ENCODE measurements around the gene ANKRD11.

Gene ANKRD11

GRCh38 chr16:89442990-89443726, 47.2 kb downstream of the ANKRD11 start:
- H3K23ac ChIP-seq (ENCODE audit: low read length), result no peak overlapping the region
- H2AK5ac ChIP-seq (ENCODE audit: low read length), result no peak overlapping the region
- DNase-seq, result peak; percentile 58
- no peak overlapping the region for H2BK120ac ChIP-seq (ENCODE audit: low read depth, low read length)
- no peak overlapping the region for H3K9ac ChIP-seq (ENCODE audit: low read length)
- no peak overlapping the region for H3K18ac ChIP-seq (ENCODE audit: low read length)
- no peak overlapping the region for H3K4ac ChIP-seq (ENCODE audit: low read depth, low read length)
- H3K4me3 ChIP-seq (ENCODE audit: low read length), result no peak overlapping the region
- peaks cover 15% of the 10 kb centered on the region for H3K4me1 ChIP-seq (ENCODE audit: control insufficient read depth, low read depth, low read length)
- no peak overlapping the region for H2BK5ac ChIP-seq (ENCODE audit: low read length)
- H3K79me2 ChIP-seq (ENCODE audit: control insufficient read depth, insufficient read depth, low read length), result peaks cover 94% of the 10 kb centered on the region
- H3K36me3 ChIP-seq (ENCODE audit: control insufficient read depth, insufficient read depth, low read length), result no peaks in the 10 kb centered on the region
- H3K27ac ChIP-seq (ENCODE audit: low read depth, low read length), result no peak overlapping the region
- no peak overlapping the region for H3K4me2 ChIP-seq (ENCODE audit: low read length)
- no peak overlapping the region for H3K56ac ChIP-seq (ENCODE audit: low read length)
- no peaks in the 10 kb centered on the region for H3K27me3 ChIP-seq (ENCODE audit: insufficient read depth, low read length, poor library complexity)
- no peak overlapping the region for H4K5ac ChIP-seq (ENCODE audit: low read length)
- WGBS (ENCODE audit: extremely low coverage, insufficient coverage, low lambda C conversion rate), result no CpG with 5 or more reads among the region's 13 CpGs
- no peak overlapping the region for H2BK15ac ChIP-seq (replicated peaks; ENCODE audit: low read depth)
- peaks cover 22% of the 10 kb centered on the region for H3K79me1 ChIP-seq (ENCODE audit: low read length)
- H4K8ac ChIP-seq (ENCODE audit: low read depth, low read length), result no peak overlapping the region

DNA sequence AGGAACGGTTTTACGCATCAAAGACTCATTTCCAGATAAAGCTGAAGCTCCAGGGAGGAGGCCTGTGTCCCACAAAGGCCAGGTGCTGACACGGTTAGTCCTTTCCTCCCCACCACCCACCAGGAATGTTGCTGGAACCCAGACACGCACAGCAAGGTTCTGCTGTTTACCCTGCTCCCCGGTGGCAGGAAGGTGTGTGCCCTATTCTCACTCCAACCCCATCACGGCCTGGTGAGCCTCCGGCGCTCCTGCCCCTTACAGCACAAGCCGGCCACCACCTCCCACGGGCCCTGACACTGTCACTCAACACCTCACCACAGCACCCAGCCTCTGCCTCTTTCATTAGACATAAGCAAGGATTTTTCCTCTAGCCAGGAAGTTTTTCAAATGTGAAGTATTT, 47.8 kb downstream of the ANKRD11 start:
- H2BK5ac ChIP-seq (ENCODE audit: low read length), result no peak overlapping the region
- H3K79me2 ChIP-seq (ENCODE audit: control insufficient read depth, insufficient read depth, low read length), result peaks cover 94% of the 10 kb centered on the region
- H3K4ac ChIP-seq (ENCODE audit: low read depth, low read length), result no peak overlapping the region
- H2AK5ac ChIP-seq (ENCODE audit: low read length), result no peak overlapping the region
- no peak overlapping the region for H3K23ac ChIP-seq (ENCODE audit: low read length)
- DNase-seq, result no peak
- H3K36me3 ChIP-seq (ENCODE audit: control insufficient read depth, insufficient read depth, low read length), result no peaks in the 10 kb centered on the region
- H2BK15ac ChIP-seq (replicated peaks; ENCODE audit: low read depth), result no peak overlapping the region
- no peak overlapping the region for H3K27ac ChIP-seq (ENCODE audit: low read depth, low read length)
- peaks cover 15% of the 10 kb centered on the region for H3K4me1 ChIP-seq (ENCODE audit: control insufficient read depth, low read depth, low read length)
- H3K4me2 ChIP-seq (ENCODE audit: low read length), result no peak overlapping the region
- no peak overlapping the region for H3K4me3 ChIP-seq (ENCODE audit: low read length)
- no peaks in the 10 kb centered on the region for H3K27me3 ChIP-seq (ENCODE audit: insufficient read depth, low read length, poor library complexity)
- no peak overlapping the region for H3K56ac ChIP-seq (ENCODE audit: low read length)
- no peak overlapping the region for H2BK120ac ChIP-seq (ENCODE audit: low read depth, low read length)
- H3K79me1 ChIP-seq (ENCODE audit: low read length), result peaks cover 22% of the 10 kb centered on the region
- no CpG with 5 or more reads among the region's 10 CpGs for WGBS (ENCODE audit: extremely low coverage, insufficient coverage, low lambda C conversion rate)
- no peak overlapping the region for H4K5ac ChIP-seq (ENCODE audit: low read length)
- H3K18ac ChIP-seq (ENCODE audit: low read length), result no peak overlapping the region
- H3K9ac ChIP-seq (ENCODE audit: low read length), result no peak overlapping the region
- no peak overlapping the region for H4K8ac ChIP-seq (ENCODE audit: low read depth, low read length)

- Histone ChIP-seq H3K18ac (ENCODE audit: low read length) (no peak overlapping the region), H3K27me3 (ENCODE audit: insufficient read depth, low read length, poor library complexity) (no peaks in the 10 kb centered on the region), H2AK5ac (ENCODE audit: low read length) (no peak overlapping the region), H3K56ac (ENCODE audit: low read length) (no peak overlapping the region), H2BK120ac (ENCODE audit: low read depth, low read length) (no peak overlapping the region), H3K9ac (ENCODE audit: low read length) (no peak overlapping the region), H3K79me2 (ENCODE audit: control insufficient read depth, insufficient read depth, low read length) (peaks cover 97% of the 10 kb centered on the region), H3K4me3 (ENCODE audit: low read length) (no peak overlapping the region), H3K4me2 (ENCODE audit: low read length) (no peak overlapping the region), H3K23ac (ENCODE audit: low read length) (no peak overlapping the region), H2BK15ac (replicated peaks; ENCODE audit: low read depth) (no peak overlapping the region), H2BK5ac (ENCODE audit: low read length) (no peak overlapping the region), H3K27ac (ENCODE audit: low read depth, low read length) (no peak overlapping the region), H3K4ac (ENCODE audit: low read depth, low read length) (no peak overlapping the region), H3K36me3 (ENCODE audit: control insufficient read depth, insufficient read depth, low read length) (no peaks in the 10 kb centered on the region), H3K79me1 (ENCODE audit: low read length) (peaks cover 24% of the 10 kb centered on the region), H4K5ac (ENCODE audit: low read length) (no peak overlapping the region), H3K4me1 (ENCODE audit: control insufficient read depth, low read depth, low read length) (peaks cover 9% of the 10 kb centered on the region), H4K8ac (ENCODE audit: low read depth, low read length) (no peak overlapping the region)
- no peak for DNase-seq
- WGBS (ENCODE audit: extremely low coverage, insufficient coverage, low lambda C conversion rate), result no CpG with 5 or more reads among the region's 5 CpGs
These were observed 50.7 kb downstream of the ANKRD11 start for GRCh38 chr16:89439659-89440058.

DNA sequence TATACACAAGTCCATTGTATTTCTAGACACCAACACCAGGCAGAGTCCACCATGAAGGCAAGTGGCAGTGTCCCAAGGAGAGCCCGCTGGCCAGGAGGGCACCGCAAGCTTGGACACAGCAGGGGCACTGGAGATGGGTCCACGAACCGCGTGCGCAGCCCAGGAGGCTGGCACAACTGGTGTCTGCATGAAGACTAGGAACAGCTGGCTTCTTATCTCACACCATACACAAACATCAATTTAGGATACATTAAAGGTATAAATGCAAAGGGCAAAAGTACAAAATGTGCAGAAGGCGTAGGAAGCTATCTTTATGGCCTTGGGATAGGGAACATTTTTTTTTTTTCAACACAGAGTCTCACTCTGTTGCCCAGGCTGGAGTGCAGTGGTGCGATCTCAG, 52.4 kb downstream of the ANKRD11 start:
- Histone ChIP-seq H4K8ac (ENCODE audit: low read depth, low read length) (no peak overlapping the region), H4K5ac (ENCODE audit: low read length) (no peak overlapping the region), H2BK15ac (replicated peaks; ENCODE audit: low read depth) (no peak overlapping the region), H3K9ac (ENCODE audit: low read length) (no peak overlapping the region), H3K79me2 (ENCODE audit: control insufficient read depth, insufficient read depth, low read length) (peaks cover 97% of the 10 kb centered on the region), H3K4me2 (ENCODE audit: low read length) (no peak overlapping the region), H3K56ac (ENCODE audit: low read length) (no peak overlapping the region), H3K4me3 (ENCODE audit: low read length) (no peak overlapping the region), H3K27me3 (ENCODE audit: insufficient read depth, low read length, poor library complexity) (no peaks in the 10 kb centered on the region), H3K18ac (ENCODE audit: low read length) (no peak overlapping the region), H2BK120ac (ENCODE audit: low read depth, low read length) (no peak overlapping the region), H3K23ac (ENCODE audit: low read length) (no peak overlapping the region), H2BK5ac (ENCODE audit: low read length) (no peak overlapping the region), H2AK5ac (ENCODE audit: low read length) (no peak overlapping the region), H3K79me1 (ENCODE audit: low read length) (peaks cover 19% of the 10 kb centered on the region), H3K27ac (ENCODE audit: low read depth, low read length) (no peak overlapping the region), H3K4ac (ENCODE audit: low read depth, low read length) (no peak overlapping the region), H3K4me1 (ENCODE audit: control insufficient read depth, low read depth, low read length) (no peaks in the 10 kb centered on the region), H3K36me3 (ENCODE audit: control insufficient read depth, insufficient read depth, low read length) (no peaks in the 10 kb centered on the region)
- no peak for DNase-seq
- WGBS (ENCODE audit: extremely low coverage, insufficient coverage, low lambda C conversion rate), result no CpG with 5 or more reads among the region's 8 CpGs

DNA sequence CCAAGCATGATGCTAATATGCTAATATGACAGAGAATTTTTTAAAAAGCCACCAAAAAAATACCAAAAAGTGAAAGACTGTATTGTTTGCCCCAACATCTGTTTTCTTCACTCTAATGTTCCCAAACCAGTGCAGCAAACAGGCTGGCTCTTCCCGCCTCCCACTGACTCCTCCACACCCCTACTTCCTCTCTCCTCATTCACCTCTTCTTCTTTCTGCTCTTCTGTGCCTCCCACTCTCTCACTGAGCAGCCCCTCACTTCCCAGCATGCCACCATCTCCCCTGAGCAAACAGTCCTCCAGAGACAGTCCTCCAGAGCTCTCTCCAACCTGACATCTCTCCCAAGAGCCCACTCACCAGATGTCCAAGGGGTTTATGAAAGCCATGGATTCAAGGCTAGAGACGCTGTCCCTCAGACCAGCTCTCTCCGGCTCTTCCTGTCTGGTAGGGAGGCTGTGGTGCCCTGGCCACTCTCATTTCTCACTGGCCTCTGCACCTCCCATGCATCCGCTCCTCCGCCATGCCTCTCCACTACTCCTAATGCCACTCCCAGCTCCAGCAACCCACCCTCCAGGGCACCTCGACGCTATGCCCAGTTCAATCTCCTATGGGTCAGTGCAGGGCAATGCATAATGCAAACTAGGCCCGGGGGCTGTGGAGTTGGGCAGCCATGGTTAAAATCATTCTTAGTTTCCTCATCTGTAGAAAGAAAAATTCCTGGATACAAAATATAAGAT, 52.9 kb downstream of the ANKRD11 start:
- Histone ChIP-seq H3K4me1 (ENCODE audit: control insufficient read depth, low read depth, low read length) (no peaks in the 10 kb centered on the region), H3K23ac (ENCODE audit: low read length) (no peak overlapping the region), H3K18ac (ENCODE audit: low read length) (no peak overlapping the region), H3K4me3 (ENCODE audit: low read length) (no peak overlapping the region), H2AK5ac (ENCODE audit: low read length) (no peak overlapping the region), H4K8ac (ENCODE audit: low read depth, low read length) (no peak overlapping the region), H2BK15ac (replicated peaks; ENCODE audit: low read depth) (no peak overlapping the region), H3K9ac (ENCODE audit: low read length) (no peak overlapping the region), H3K27ac (ENCODE audit: low read depth, low read length) (no peak overlapping the region), H4K5ac (ENCODE audit: low read length) (no peak overlapping the region), H2BK120ac (ENCODE audit: low read depth, low read length) (no peak overlapping the region), H3K56ac (ENCODE audit: low read length) (no peak overlapping the region), H3K79me1 (ENCODE audit: low read length) (peaks cover 17% of the 10 kb centered on the region), H3K27me3 (ENCODE audit: insufficient read depth, low read length, poor library complexity) (no peaks in the 10 kb centered on the region), H3K36me3 (ENCODE audit: control insufficient read depth, insufficient read depth, low read length) (no peaks in the 10 kb centered on the region), H3K79me2 (ENCODE audit: control insufficient read depth, insufficient read depth, low read length) (peaks cover 97% of the 10 kb centered on the region), H2BK5ac (ENCODE audit: low read length) (no peak overlapping the region), H3K4ac (ENCODE audit: low read depth, low read length) (no peak overlapping the region), H3K4me2 (ENCODE audit: low read length) (no peak overlapping the region)
- no CpG with 5 or more reads among the region's 8 CpGs for WGBS (ENCODE audit: extremely low coverage, insufficient coverage, low lambda C conversion rate)
- no peak for DNase-seq
